GM12878 (cell line): ENCODE measurements around the gene CYSRT1. TPM values are rescaled to one million over a fixed set of nuclear protein-coding genes. Genes with fewer than 3 reads are reported as not detected.
A peak's percentile ranks its signal among the peaks of the same experiment; 100 is the strongest.

Source experiments
- ATAC-seq: fragments of 200-7000 bp; cut with Tn5 transposase; 3 replicates; pipeline ENCODE4 v1.9.1; 2020; ENCODE audit warnings: mild to moderate bottlenecking, moderate library complexity
- BruUV-seq: library from RNA; stranded (reverse); fragments of 400-500 nt; replicated peaks from 2 replicates; lab custom pipeline; 2021; lab: Mats Ljungman, UMichigan
- CTCF ChIA-PET: fragments of 300-600 bp; sonication (Branson Sonifier 250); formaldehyde crosslinking; extraction: SDS; loops from one replicate; lab custom pipeline; 2021; ENCODE audit warnings: inconsistent platforms; lab: Yijun Ruan, JAX
- POLR2A ChIA-PET: fragments of 350-600 bp; formaldehyde crosslinking; extraction: SDS; loops from one replicate; lab custom pipeline; 2021; ENCODE audit warnings: inconsistent platforms; lab: Charles Lee
- RAD21 ChIA-PET: fragments of 300-600 bp; sonication (Branson Sonifier 250); formaldehyde crosslinking; loops from one replicate; lab custom pipeline; 2023; ENCODE audit warnings: antibody characterized with exemption; ENCODE audit not compliant: unreplicated experiment; lab: Charles Lee
- SMC1A ChIA-PET: fragments of 300-600 bp; sonication (Branson Sonifier 250); formaldehyde crosslinking; loops from one replicate; lab custom pipeline; 2023; ENCODE audit not compliant: unreplicated experiment, uncharacterized antibody; lab: Charles Lee
- DNase-seq: peaks from one replicate; pipeline ENCODE4 v3.0.0-alpha.2; 2011; ENCODE audit warnings: low read depth, low spot score
- FAIRE-seq: peaks from 3 replicates; lab custom pipeline; 2011; peaks lifted over from hg19 to GRCh38; lab: Jason Lieb, UNC
- H2AFZ ChIP-seq: 2 replicates; pipeline ENCODE4 v1.6.0; 2011; ENCODE audit warnings: low read depth, low read length, control low read depth; ENCODE audit not compliant: control insufficient read depth
- H3K27ac ChIP-seq: 2 replicates; pipeline ENCODE4 v1.5.1; 2011; ENCODE audit warnings: control low read depth; ENCODE audit not compliant: control insufficient read depth, insufficient read depth
- H3K27me3 ChIP-seq, 2 experiments: replicated peaks in 1 of 2; 2 replicates each; pipeline versions ENCODE4 v1.6.0 to v1.6.1; 2011; ENCODE audit warnings: low read length in 1 of 2; ENCODE audit not compliant: control insufficient read depth in 2 of 2, insufficient read depth in 2 of 2
- H3K36me3 ChIP-seq, 2 experiments: 2 replicates each; pipeline ENCODE4 v1.5.1; 2011; ENCODE audit warnings: low read length in 1 of 2; ENCODE audit not compliant: control insufficient read depth in 2 of 2, insufficient read depth in 2 of 2
- H3K4me1 ChIP-seq: 2 replicates; pipeline ENCODE4 v1.6.1; 2011; ENCODE audit warnings: mild to moderate bottlenecking, low read length, moderate library complexity, mixed read lengths; ENCODE audit not compliant: control insufficient read depth, insufficient read depth
- H3K4me2 ChIP-seq: 2 replicates; pipeline ENCODE4 v1.6.0; 2011; ENCODE audit warnings: control low read depth; ENCODE audit not compliant: control insufficient read depth, insufficient read depth
- H3K4me3 ChIP-seq: fragments of 200-600 bp; sonication (generic); 2 replicates; pipeline ENCODE4 v1.5.1; 2016
- H3K79me2 ChIP-seq: 2 replicates; pipeline ENCODE4 v1.6.0; 2011; ENCODE audit warnings: low read length; ENCODE audit not compliant: control insufficient read depth, insufficient read depth
- H3K9ac ChIP-seq: 2 replicates; pipeline ENCODE4 v1.8.0; 2011; ENCODE audit warnings: low read length, control low read depth, mixed read lengths; ENCODE audit not compliant: control insufficient read depth, insufficient read depth
- H3K9me3 ChIP-seq: replicated peaks from 3 replicates; pipeline ENCODE4 v1.5.1; 2011; ENCODE audit warnings: mild to moderate bottlenecking, low read length; ENCODE audit not compliant: control insufficient read depth, insufficient read depth
- H4K20me1 ChIP-seq: 2 replicates; pipeline ENCODE4 v1.6.0; 2011; ENCODE audit not compliant: control insufficient read depth, insufficient read depth
- BHLHE40 ChIP-seq, 2 experiments: fragments of 450-650 bp in 1 of 2; IDR thresholded peaks; 2 replicates each; pipeline ENCODE4 v1.6.1; 2011 to 2017; ENCODE audit warnings: low read depth in 2 of 2, borderline replicate concordance in 1 of 2, improper control_type of control experiment in 1 of 2, low read length in 1 of 2, mild to moderate bottlenecking in 1 of 2
- BRCA1 ChIP-seq: IDR thresholded peaks from 2 replicates; pipeline ENCODE4 v1.6.1; 2011; ENCODE audit warnings: low read depth, low read length, improper control_type of control experiment
- CBFB ChIP-seq: IDR thresholded peaks from 2 replicates; pipeline ENCODE4 v1.6.1; 2016; ENCODE audit warnings: antibody characterized with exemption, low read depth
- CREB1 ChIP-seq: IDR thresholded peaks from 2 replicates; pipeline ENCODE4 v1.6.1; 2012; ENCODE audit warnings: low read depth, mild to moderate bottlenecking, inconsistent platforms
- DPF2 ChIP-seq: fragments of 450-650 bp; IDR thresholded peaks from 2 replicates; pipeline ENCODE4 v1.6.1; 2017; ENCODE audit warnings: mild to moderate bottlenecking
- E4F1 ChIP-seq: fragments of 450-650 bp; IDR thresholded peaks from 2 replicates; pipeline ENCODE4 v1.6.1; 2018; ENCODE audit warnings: borderline replicate concordance, mild to moderate bottlenecking; ENCODE audit not compliant: partially characterized antibody
- GATAD2B ChIP-seq: fragments of 450-650 bp; conservative IDR thresholded peaks from 2 replicates; pipeline ENCODE4 v1.6.1; 2017; ENCODE audit warnings: low read depth, mild to moderate bottlenecking, moderate library complexity
- HDGF ChIP-seq: fragments of 450-650 bp; IDR thresholded peaks from 2 replicates; pipeline ENCODE4 v1.6.1; 2016; ENCODE audit warnings: antibody characterized with exemption
- MEF2B ChIP-seq: fragments of 450-650 bp; IDR thresholded peaks from 2 replicates; pipeline ENCODE4 v1.6.1; 2018; ENCODE audit warnings: mild to moderate bottlenecking, moderate library complexity; ENCODE audit not compliant: partially characterized antibody, poor library complexity, severe bottlenecking
- MTA3 ChIP-seq: IDR thresholded peaks from 2 replicates; pipeline ENCODE4 v1.6.1; 2012; ENCODE audit warnings: low read length, inconsistent platforms, borderline replicate concordance
- PAX5 ChIP-seq: IDR thresholded peaks from 2 replicates; pipeline ENCODE4 v1.6.1; 2011; ENCODE audit warnings: low read depth, low read length, borderline replicate concordance
- POLR2AphosphoS2 ChIP-seq: IDR thresholded peaks from 2 replicates; pipeline ENCODE4 v1.6.1; 2011; ENCODE audit warnings: low read depth, mild to moderate bottlenecking, low read length, improper control_type of control experiment, moderate library complexity
- RAD51 ChIP-seq: fragments of 450-650 bp; IDR thresholded peaks from 2 replicates; pipeline ENCODE4 v1.6.1; 2016; ENCODE audit warnings: moderate library complexity, mild to moderate bottlenecking, inconsistent platforms
- RB1 ChIP-seq: fragments of 450-650 bp; formaldehyde crosslinking; IDR thresholded peaks from 2 replicates; pipeline ENCODE4 v1.6.1; 2017; ENCODE audit warnings: mild to moderate bottlenecking, borderline replicate concordance
- SIN3A ChIP-seq: IDR thresholded peaks from 2 replicates; pipeline ENCODE4 v1.6.1; 2012; ENCODE audit warnings: low read depth, low read length, improper control_type of control experiment
- SIX5 ChIP-seq: IDR thresholded peaks from 2 replicates; pipeline ENCODE4 v1.6.1; 2011; ENCODE audit warnings: mild to moderate bottlenecking, low read depth, low read length, moderate library complexity; ENCODE audit not compliant: severe bottlenecking
- TCF12 ChIP-seq: IDR thresholded peaks from 2 replicates; pipeline ENCODE4 v1.6.1; 2011; ENCODE audit warnings: low read depth, mild to moderate bottlenecking, low read length
- USF2 ChIP-seq: IDR thresholded peaks from 2 replicates; pipeline ENCODE4 v1.6.1; 2011; ENCODE audit warnings: low read depth, low read length, improper control_type of control experiment, borderline replicate concordance
- WGBS: methylation state at CpG from one replicate; pipeline ENCODE4 v1.1.6; 2016; ENCODE audit warnings: low lambda C conversion rate; ENCODE audit not compliant: insufficient replicate concordance, insufficient coverage; ENCODE audit errors: missing lambda C conversion rate; 5-methylcytosine and 5-hydroxymethylcytosine counted together
- in situ Hi-C: fragments of 300-500 bp; cut with MboI; formaldehyde crosslinking; loops from 9 replicates; pipeline ENCODE4 v1.14.3; 2018; ENCODE audit warnings: mixed read lengths
- intact Hi-C: fragments of 100-400 bp; cut with micrococcal nuclease; formaldehyde crosslinking; loops from one replicate; pipeline ENCODE4 v1.14.2; 2022; ENCODE audit not compliant: unreplicated experiment
- polyA plus RNA-seq, 11 experiments: library from polyadenylated mRNA; depleted of rRNA in 4 of 11; unstranded in 6 of 11; stranded (reverse) in 5 of 11; fragments of >200 nt; fragmentation: Nextera tagmentation in 4 of 11; fragmentation: Illumina TruSeq in 1 of 11; extraction: Ambion mirVana in 4 of 11; extraction: Trizol in 1 of 11; gene quantifications; 1 replicate in 1 of 11; 2 replicates in 10 of 11; pipeline versions ENCODE4 v1.2.1 to v1.2.3, GENCODE V29; 2011 to 2016; ENCODE audit warnings: inconsistent platforms in 2 of 11, missing spikeins in 2 of 11, low read depth in 1 of 11
- total RNA-seq, 4 experiments: library from RNA; depleted of rRNA in 3 of 4; stranded (reverse); fragments of >200 nt in 3 of 4; fragmentation: Illumina TruSeq in 1 of 4; extraction: Trizol in 1 of 4; gene quantifications; 2 replicates each; pipeline versions ENCODE4 v1.2.1 to v1.2.3, GENCODE V29; 2013 to 2021

Gene CYSRT1
- total and polyA plus RNA-seq, 10 of the 15 experiments (the other 5 are each of a cell fraction or from before 2014, with no cell fraction given), result 0.24 to 3.6 (median 0.97) TPM; not detected in 1

GRCh38 chr9:137205126-137206069 lies 19.6 kb upstream of the CYSRT1 start, which contains the start of the genes NDOR1 and TMEM203:
NDOR1 (plus strand) TSS chr9:137205700; CDS start chr9:137205778, 78 bp downstream.
TMEM203 (minus strand) TSS chr9:137205648; CDS start chr9:137205414, 234 bp downstream.
- FAIRE-seq, result peak; percentile 27
- TF ChIP-seq CREB1 (peak; percentile 98), RB1 (peak; percentile 98; the same call in 1 of the 2 replicates), DPF2 (peak; percentile 82), POLR2AphosphoS2 (0 out of 2 replicates have a peak, but pooled peaks have one; percentile 54), SIX5 (peak; percentile 67), TCF12 (0 out of 2 replicates have a peak, but pooled peaks have one; percentile 47), PAX5 (0 out of 2 replicates have a peak, but pooled peaks have one; percentile 18), BRCA1 (no peak), HDGF (no peak), GATAD2B (peak; percentile 88), E4F1 (peak; percentile 51), USF2 (no peak), BHLHE40 (IDR thresholded peaks at IDR 0.05; ENCODE audit: borderline replicate concordance in 1 of 2, low read depth in 2 of 2, low read length in 1 of 2) (peak; percentile 11 to 76; a peak in 2 of 4 replicates), CBFB (0 out of 2 replicates have a peak, but pooled peaks have one; percentile 25), RAD51 (no peak), SIN3A (peak; percentile 95), MTA3 (no peak), MEF2B (no peak)

More at GRCh38 chr9:137205126-137206069, 19.6 kb upstream of the CYSRT1 start, which contains the start of the genes NDOR1 and TMEM203:
- peaks cover 38% of the 10 kb centered on the region for H3K4me1 ChIP-seq
- H2AFZ ChIP-seq, result peak within 1 kb of the TSS; percentile 81
- ChIA-PET POLR2A (interaction anchor here (1.3 to 8.0 kb wide), 8 partner anchors 16 to 136 kb away, joined by 3 to 68 read pairs (median 6); partner anchors contain the start of genes CYSRT1, MAN1B1, NELFB and RNF208), CTCF (interaction anchor here (1.3 to 2.2 kb wide), 6 partner anchors 16 to 137 kb away, joined by 3 to 10 read pairs (median 6); partner anchors contain the start of genes ANAPC2, RNF224 and SSNA1), SMC1A (no interaction called here), RAD21 (interaction anchor here (1.3 to 1.6 kb wide), 3 partner anchors 16 to 17 kb away, joined by 3 to 9 read pairs (median 5); partner anchors contain the start of genes RNF208 and SSNA1)
- H4K20me1 ChIP-seq, result no peaks in the 10 kb centered on the region
- no TSS peak for BruUV-seq
- H3K36me3 ChIP-seq, result 0 out of 4 replicates have a peak, but pooled peaks cover 0 to 4% of the 10 kb centered on the region in 2 experiments
- peak within 1 kb of the TSS; percentile 98 for H3K9ac ChIP-seq
- WGBS, result 1% methylated on average over 93 of the region's 98 CpGs
- peak within 1 kb of the TSS; percentile 95 for H3K4me3 ChIP-seq
- intact Hi-C loops (no loop called here), in situ Hi-C loops (no loop called here)
- H3K79me2 ChIP-seq, result peaks cover 45% of the 10 kb centered on the region
- DNase-seq (peak; percentile 19), ATAC-seq (peak; percentile 64)
- H3K4me2 ChIP-seq, result peak within 1 kb of the TSS; percentile 93
- H3K9me3 ChIP-seq, result no peaks in the 10 kb centered on the region
- H3K27ac ChIP-seq, result peak within 1 kb of the TSS; percentile 75
- no peaks in the 10 kb centered on the region for H3K27me3 ChIP-seq
